Measurements from ENCODE around the gene SELENOO. TPM values are rescaled to one million over a fixed set of nuclear protein-coding genes. Genes with fewer than 3 reads are reported as not detected.
A peak's percentile ranks its signal among the peaks of the same experiment; 100 is the strongest.

SELENOO gene, protein sequence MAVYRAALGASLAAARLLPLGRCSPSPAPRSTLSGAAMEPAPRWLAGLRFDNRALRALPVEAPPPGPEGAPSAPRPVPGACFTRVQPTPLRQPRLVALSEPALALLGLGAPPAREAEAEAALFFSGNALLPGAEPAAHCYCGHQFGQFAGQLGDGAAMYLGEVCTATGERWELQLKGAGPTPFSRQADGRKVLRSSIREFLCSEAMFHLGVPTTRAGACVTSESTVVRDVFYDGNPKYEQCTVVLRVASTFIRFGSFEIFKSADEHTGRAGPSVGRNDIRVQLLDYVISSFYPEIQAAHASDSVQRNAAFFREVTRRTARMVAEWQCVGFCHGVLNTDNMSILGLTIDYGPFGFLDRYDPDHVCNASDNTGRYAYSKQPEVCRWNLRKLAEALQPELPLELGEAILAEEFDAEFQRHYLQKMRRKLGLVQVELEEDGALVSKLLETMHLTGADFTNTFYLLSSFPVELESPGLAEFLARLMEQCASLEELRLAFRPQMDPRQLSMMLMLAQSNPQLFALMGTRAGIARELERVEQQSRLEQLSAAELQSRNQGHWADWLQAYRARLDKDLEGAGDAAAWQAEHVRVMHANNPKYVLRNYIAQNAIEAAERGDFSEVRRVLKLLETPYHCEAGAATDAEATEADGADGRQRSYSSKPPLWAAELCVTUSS
- total RNA-seq = 25.5 to 28.3 TPM (median 26.9 TPM) in 3 replicates

DNA sequence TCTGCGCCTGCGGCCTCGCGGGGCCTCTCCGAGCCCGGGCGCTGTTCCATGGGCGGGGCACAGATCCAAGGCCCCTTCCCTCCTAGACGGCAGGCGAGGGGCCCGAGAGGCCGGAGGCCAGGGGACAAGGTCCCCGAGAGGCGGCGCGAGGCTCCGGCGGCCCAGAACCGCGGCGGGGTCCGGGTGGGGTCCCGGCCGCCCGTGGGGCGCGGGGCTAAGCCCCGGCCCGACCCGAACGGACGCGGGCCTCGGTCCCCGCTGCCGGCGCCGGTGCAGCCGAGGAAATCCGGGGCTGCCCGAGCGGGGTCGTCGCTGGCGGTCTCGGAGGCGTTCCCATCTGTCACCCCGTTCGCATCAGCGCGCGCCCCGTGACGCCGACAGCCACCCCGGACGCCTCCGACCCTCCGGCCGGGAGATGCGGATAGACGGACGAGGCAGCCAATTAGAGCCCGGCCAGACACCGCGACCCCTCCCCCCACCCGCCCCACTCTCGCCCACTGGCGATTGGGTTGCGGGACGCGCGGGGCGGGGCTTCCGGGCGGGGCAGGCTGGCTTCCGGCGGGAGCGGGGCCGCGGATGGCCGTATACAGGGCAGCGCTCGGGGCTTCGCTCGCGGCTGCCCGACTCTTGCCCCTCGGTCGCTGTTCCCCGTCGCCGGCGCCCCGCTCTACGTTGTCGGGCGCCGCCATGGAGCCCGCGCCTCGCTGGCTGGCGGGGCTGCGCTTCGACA lies at the start of gene SELENOO:
Gene SELENOO (plus strand): TSS at position 551 of the 730 bp plus-strand sequence. CDS start 26 bp downstream, at position 577.
- peak; percentile 88 to 90 for DNase-seq (ENCODE audit: low spot score in 2 of 2, unreplicated experiment in 2 of 2)
- Mint-ChIP-seq H3K4me3 (peak within 1 kb of the TSS; percentile 80), H3K36me3 (peaks cover 12% of the 10 kb centered on the region), H3K27me3 (ENCODE audit: low read depth) (no peaks in the 10 kb centered on the region), H3K27ac (no peak within 1 kb of the TSS), H3K4me1 (peaks cover 16% of the 10 kb centered on the region), H3K9me3 (peaks cover 6% of the 10 kb centered on the region)
- TF ChIP-seq CTCF (IDR thresholded peaks at IDR 0.05; ENCODE audit: unreplicated experiment) = no peak

- Mint-ChIP-seq H3K27me3 (ENCODE audit: low read depth) (peaks cover 8% of the 10 kb centered on the region), H3K27ac (no peak overlapping the region), H3K36me3 (no peaks in the 10 kb centered on the region), H3K4me1 (peaks cover under 1% of the 10 kb centered on the region), H3K9me3 (no peaks in the 10 kb centered on the region), H3K4me3 (no peak overlapping the region)
- no peak for DNase-seq (ENCODE audit: low spot score in 2 of 2, unreplicated experiment in 2 of 2)
- no peak for TF ChIP-seq CTCF (IDR thresholded peaks at IDR 0.05; ENCODE audit: unreplicated experiment)
Measured at GRCh38 chr22:50151571-50152537, 49.0 kb upstream of the SELENOO start.

GRCh38 chr22:50153056-50153755 lies 47.6 kb upstream of the SELENOO start:
- Mint-ChIP-seq H3K27me3 (ENCODE audit: low read depth) (peaks cover 20% of the 10 kb centered on the region), H3K9me3 (no peaks in the 10 kb centered on the region), H3K4me1 (no peaks in the 10 kb centered on the region), H3K4me3 (no peak overlapping the region), H3K36me3 (no peaks in the 10 kb centered on the region), H3K27ac (no peak overlapping the region)
- TF ChIP-seq CTCF (IDR thresholded peaks at IDR 0.05; ENCODE audit: unreplicated experiment) = no peak
- DNase-seq (ENCODE audit: low spot score in 2 of 2, unreplicated experiment in 2 of 2) = no peak

DNA sequence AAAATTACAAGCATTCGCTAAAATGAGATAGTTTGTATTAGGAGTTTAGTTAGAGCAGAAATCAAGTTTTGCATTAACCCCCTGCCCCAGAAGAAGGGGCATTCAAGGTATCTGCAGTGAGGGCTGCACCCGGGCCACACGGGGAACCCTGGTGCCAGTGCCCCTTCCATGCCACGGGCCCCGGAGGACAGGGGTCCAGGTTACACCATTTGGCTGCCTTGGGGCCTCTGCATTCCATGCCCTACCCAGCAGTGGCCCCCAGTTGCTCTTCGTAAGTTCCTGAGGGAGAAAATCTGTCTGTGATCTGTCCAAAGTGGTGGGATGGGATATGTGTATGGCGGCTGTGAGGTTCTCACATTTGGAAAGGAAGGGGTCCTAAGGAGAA lies 47.1 kb upstream of the SELENOO start:
- no peak for DNase-seq (ENCODE audit: low spot score in 2 of 2, unreplicated experiment in 2 of 2)
- no peaks in the 10 kb centered on the region for H3K4me1 Mint-ChIP-seq
- H3K9me3 Mint-ChIP-seq = no peaks in the 10 kb centered on the region
- no peak overlapping the region for H3K27ac Mint-ChIP-seq
- H3K36me3 Mint-ChIP-seq = no peaks in the 10 kb centered on the region
- no peak for TF ChIP-seq CTCF (IDR thresholded peaks at IDR 0.05; ENCODE audit: unreplicated experiment)
- peaks cover 26% of the 10 kb centered on the region for H3K27me3 Mint-ChIP-seq (ENCODE audit: low read depth)
- H3K4me3 Mint-ChIP-seq = no peak overlapping the region

Data from mesothelial cell of epicardium (in vitro differentiated cells).